GM12891 (cell line): ENCODE data around the gene TBC1D1.

Experiments used
- DNase-seq: peaks from one replicate; pipeline ENCODE4 v3.0.0; 2011; ENCODE audit warnings: low spot score; ENCODE audit not compliant: insufficient read length
- FAIRE-seq: peaks from 2 replicates; lab custom pipeline; 2011; peaks lifted over from hg19 to GRCh38; lab: Jason Lieb, UNC
- PAX5 ChIP-seq: IDR thresholded peaks from 2 replicates; pipeline ENCODE4 v1.6.1; 2011; ENCODE audit warnings: low read length, moderate library complexity, mild to moderate bottlenecking; ENCODE audit not compliant: insufficient read depth, severe bottlenecking
- POLR2A ChIP-seq: IDR thresholded peaks from 2 replicates; pipeline ENCODE4 v1.6.1; 2011; ENCODE audit warnings: low read depth, low read length, control low read depth
- POLR2AphosphoS5 ChIP-seq: IDR thresholded peaks from 2 replicates; pipeline ENCODE4 v1.6.1; 2011; ENCODE audit warnings: low read depth, low read length, control low read depth
- POU2F2 ChIP-seq: IDR thresholded peaks from 2 replicates; pipeline ENCODE4 v1.6.1; 2011; ENCODE audit warnings: low read depth, mild to moderate bottlenecking, control low read depth, low read length, moderate library complexity
- SPI1 ChIP-seq: IDR thresholded peaks from 2 replicates; pipeline ENCODE4 v1.6.1; 2011; ENCODE audit warnings: low read depth, low read length, control low read depth
- TAF1 ChIP-seq: IDR thresholded peaks from 2 replicates; pipeline ENCODE4 v1.6.1; 2011; ENCODE audit warnings: low read depth, low read length, control low read depth

The TBC1D1 gene

DNA sequence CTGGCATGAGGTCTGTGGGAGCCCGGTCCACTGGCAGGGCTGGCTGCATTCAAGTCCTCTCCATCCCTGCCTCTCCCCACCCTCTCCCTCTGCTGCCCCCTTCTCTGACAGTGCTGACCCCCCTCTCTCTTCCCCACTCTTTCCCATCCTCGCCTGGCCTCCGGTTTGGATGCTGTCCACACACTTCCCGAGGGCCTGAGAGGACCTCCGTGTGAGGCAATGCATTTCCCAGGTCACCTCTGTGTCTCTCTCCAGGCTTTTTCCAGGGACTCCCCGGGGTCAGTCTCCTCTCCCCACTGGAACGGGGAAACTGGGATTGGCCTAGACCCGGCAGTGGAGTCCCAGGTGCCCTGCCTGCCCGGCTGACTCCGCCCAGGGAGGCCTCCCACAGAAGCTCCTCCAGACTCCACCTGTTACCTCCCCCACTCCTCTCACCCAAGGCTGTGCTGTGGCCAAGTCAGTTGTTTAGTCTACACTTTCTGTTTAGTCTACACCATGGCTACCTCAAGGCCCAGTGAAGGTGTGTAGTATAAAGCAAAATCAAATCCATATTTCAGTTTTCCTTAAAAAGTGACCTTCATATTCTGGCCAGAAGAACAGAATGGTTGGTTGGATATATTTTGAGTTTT, 216.1 kb downstream of the TBC1D1 start:
- no peak for TF ChIP-seq PAX5
- no peak for TF ChIP-seq SPI1
- TF ChIP-seq POLR2AphosphoS5 = no peak
- TF ChIP-seq POU2F2 = no peak
- no peak for TF ChIP-seq POLR2A
- no peak for TF ChIP-seq TAF1
- FAIRE-seq (no peak), DNase-seq (no peak)

DNA sequence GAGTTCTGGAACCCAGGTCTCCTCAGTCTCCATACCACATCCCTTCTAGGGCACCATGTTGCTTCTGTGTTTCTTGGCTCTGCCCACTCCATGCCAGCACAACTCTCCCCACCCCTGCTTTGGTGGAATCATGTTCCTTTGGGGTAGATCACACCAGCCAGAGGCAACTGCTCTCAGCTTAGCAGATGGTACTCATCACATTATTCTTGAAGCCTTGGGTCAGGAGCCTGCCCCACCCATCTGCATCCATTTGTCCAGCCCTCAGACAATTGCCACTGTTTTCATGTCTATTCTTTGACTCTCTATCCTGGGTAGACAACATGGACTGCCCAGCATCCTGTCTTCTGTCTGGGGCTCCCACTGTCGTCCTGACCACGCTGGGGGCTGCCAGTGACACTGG, 216.9 kb downstream of the TBC1D1 start:
- no peak for DNase-seq

GRCh38 chr4:38109370-38109769, 218.5 kb downstream of the TBC1D1 start:
- FAIRE-seq (no peak), DNase-seq (no peak)
- TF ChIP-seq PAX5 = no peak
- TF ChIP-seq POU2F2 = no peak
- TF ChIP-seq POLR2AphosphoS5 = no peak
- TF ChIP-seq TAF1 = no peak
- TF ChIP-seq SPI1 = no peak
- no peak for TF ChIP-seq POLR2A

More for the DNA sequence above, 216.9 kb downstream of the TBC1D1 start:
- no peak for FAIRE-seq
- TF ChIP-seq TAF1 (no peak), SPI1 (no peak), PAX5 (no peak), POU2F2 (no peak), POLR2A (no peak), POLR2AphosphoS5 (no peak)

DNA sequence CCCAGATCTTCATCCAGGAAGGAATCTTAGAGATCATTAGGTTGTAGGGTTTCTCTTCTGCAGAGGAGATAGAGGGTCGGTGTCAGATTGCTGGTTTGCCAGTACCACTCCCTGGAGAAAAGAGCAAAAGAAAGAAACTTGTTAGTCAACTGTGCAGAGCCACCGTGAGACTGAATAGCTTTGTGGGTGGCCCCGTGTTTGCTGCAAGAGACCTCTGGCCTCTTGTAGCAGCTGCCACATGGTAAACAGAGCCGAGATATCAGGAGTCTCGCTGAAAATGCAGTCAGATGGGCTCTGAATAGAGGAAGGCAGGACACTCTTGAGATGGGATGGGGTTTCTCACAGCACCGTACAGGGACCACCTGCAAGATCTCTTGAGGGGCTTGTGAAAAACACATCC, 219.0 kb downstream of the TBC1D1 start:
- FAIRE-seq = no peak
- no peak for TF ChIP-seq PAX5
- no peak for TF ChIP-seq POLR2AphosphoS5
- no peak for TF ChIP-seq POU2F2
- TF ChIP-seq SPI1 = no peak
- TF ChIP-seq POLR2A = no peak
- TF ChIP-seq TAF1 = no peak
- DNase-seq = no peak

DNA sequence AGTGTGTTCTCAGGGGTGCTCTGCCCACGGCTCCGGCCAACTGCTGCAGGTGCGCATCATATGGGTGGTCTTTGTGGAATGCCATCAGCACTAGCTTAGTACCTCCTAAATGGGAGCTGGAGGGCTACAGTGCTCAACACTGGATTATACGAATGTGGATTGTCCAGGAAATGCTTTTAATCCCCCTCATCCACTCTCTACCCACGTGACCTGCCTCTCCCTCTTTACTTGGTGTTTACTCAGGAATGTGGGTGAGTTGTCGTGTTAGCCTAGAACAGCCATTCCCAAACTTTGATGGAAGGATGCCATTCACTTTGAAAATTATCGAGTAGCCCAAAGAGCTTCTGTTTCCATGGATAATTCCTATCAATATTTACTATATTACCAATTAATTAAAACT, 220.1 kb downstream of the TBC1D1 start:
- DNase-seq (no peak), FAIRE-seq (no peak)
- no peak for TF ChIP-seq PAX5
- TF ChIP-seq POU2F2 = no peak
- TF ChIP-seq POLR2AphosphoS5 = no peak
- TF ChIP-seq POLR2A = no peak
- no peak for TF ChIP-seq TAF1
- TF ChIP-seq SPI1 = no peak

DNA sequence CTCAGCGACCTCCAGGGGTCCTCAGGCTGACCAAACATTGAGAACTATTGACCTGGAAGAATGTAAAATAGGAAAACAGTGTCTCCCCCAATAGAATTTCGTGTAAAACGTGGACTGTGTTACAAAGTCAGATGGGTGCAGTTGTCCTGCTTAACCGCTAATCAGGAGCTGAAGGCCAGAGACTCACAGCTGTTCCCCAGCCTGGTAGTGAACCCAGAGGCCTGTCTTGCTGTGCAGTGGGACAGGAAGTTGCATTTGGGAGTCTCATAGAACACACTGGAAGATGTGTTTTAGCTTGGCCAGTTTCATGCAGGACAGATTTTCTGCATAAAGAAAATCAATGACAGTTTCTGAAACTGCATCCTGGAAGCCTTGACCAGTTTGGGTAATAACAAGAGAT, 220.8 kb downstream of the TBC1D1 start:
- FAIRE-seq (no peak), DNase-seq (no peak)
- no peak for TF ChIP-seq POLR2AphosphoS5
- no peak for TF ChIP-seq SPI1
- no peak for TF ChIP-seq PAX5
- TF ChIP-seq POU2F2 = no peak
- no peak for TF ChIP-seq POLR2A
- TF ChIP-seq TAF1 = no peak

- FAIRE-seq (no peak), DNase-seq (no peak)
- no peak for TF ChIP-seq PAX5
Measured at GRCh38 chr4:38113132-38113531, 222.2 kb downstream of the TBC1D1 start.

DNA sequence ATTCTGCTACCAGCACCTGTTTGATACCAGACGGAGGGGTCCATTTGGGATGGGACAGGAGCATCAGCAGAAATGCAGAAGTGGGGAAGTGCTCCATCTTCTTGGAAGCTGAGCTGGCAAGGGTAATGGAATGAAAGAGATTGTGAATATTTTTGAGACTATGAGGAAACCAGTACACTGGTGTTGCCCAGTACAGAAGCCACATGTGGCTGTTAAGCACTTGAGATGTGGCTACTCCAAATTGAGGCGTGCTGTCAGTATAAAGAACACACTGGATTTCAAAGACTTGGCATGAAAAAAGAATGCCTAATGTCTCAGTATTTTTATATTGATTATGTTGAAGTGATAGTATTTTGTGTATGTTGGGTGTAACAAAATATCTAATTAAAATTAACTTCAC, 222.7 kb downstream of the TBC1D1 start:
- TF ChIP-seq POLR2A = no peak
- no peak for TF ChIP-seq POU2F2
- no peak for TF ChIP-seq PAX5
- no peak for TF ChIP-seq POLR2AphosphoS5
- TF ChIP-seq TAF1 = no peak
- no peak for TF ChIP-seq SPI1
- no peak for DNase-seq
- FAIRE-seq = no peak

DNA sequence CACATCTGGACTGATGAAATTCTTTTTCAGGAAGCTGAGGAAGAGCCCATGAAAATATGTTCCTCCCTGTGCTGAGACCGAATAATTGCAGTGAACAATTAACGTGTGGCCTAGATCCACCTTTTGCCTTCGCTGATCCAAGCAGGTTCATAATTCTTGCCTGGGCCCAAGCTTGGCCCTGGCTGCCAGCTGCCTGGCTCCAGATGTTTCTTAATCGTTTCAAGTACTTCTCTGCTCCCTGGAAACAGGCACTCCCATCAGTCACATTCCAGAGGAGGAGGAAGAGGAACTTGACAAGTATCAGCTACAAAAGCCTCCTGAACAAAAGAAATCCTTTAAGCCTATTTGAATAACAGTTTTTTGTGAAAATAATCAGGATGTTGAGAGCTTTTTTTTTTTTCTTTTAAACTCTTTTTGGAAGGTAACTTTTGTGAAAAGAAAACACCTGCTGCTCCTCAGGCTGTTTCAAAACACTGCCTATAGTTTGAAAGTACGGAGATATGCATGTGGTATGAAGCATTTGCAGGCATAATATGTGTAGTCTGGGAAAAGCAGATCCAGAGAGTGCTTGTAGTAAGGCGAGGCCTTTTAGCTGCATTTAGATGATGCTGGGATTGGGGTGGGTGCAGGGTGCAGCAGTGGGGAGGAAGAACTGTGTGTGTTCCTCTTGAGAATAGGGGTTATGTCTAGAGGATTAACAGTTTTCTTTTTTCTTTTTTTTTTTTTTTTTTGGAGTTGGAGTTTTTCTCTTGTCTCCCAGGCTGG, 223.7 kb downstream of the TBC1D1 start:
- DNase-seq (no peak), FAIRE-seq (no peak)
- no peak for TF ChIP-seq PAX5
- no peak for TF ChIP-seq SPI1
- no peak for TF ChIP-seq POLR2A
- no peak for TF ChIP-seq POLR2AphosphoS5
- TF ChIP-seq POU2F2 = no peak
- no peak for TF ChIP-seq TAF1

GRCh38 chr4:38115601-38116000, 224.7 kb downstream of the TBC1D1 start:
- TF ChIP-seq SPI1 = no peak
- no peak for TF ChIP-seq POLR2A
- no peak for TF ChIP-seq PAX5
- TF ChIP-seq POU2F2 = no peak
- no peak for TF ChIP-seq TAF1
- no peak for TF ChIP-seq POLR2AphosphoS5
- no peak for DNase-seq
- FAIRE-seq = no peak

GRCh38 chr4:38117591-38117990, 226.7 kb downstream of the TBC1D1 start:
- no peak for TF ChIP-seq TAF1
- no peak for TF ChIP-seq POLR2AphosphoS5
- TF ChIP-seq POLR2A = no peak
- TF ChIP-seq PAX5 = no peak
- TF ChIP-seq SPI1 = no peak
- no peak for TF ChIP-seq POU2F2
- no peak for DNase-seq
- no peak for FAIRE-seq
